Retina (tissue), 1 donor: ENCODE data around the gene EFHD2.
A peak's percentile ranks its signal among the peaks of the same experiment; 100 is the strongest.
"Not testable (repeated sequence)": the region's sequence is repeated elsewhere in the genome, so short reads cannot be mapped to it uniquely, and the experiment has no call there.

Experiments used
- DNase-seq: peaks from one replicate; pipeline ENCODE4 v3.0.0-alpha.2; 2016

Gene EFHD2

DNA sequence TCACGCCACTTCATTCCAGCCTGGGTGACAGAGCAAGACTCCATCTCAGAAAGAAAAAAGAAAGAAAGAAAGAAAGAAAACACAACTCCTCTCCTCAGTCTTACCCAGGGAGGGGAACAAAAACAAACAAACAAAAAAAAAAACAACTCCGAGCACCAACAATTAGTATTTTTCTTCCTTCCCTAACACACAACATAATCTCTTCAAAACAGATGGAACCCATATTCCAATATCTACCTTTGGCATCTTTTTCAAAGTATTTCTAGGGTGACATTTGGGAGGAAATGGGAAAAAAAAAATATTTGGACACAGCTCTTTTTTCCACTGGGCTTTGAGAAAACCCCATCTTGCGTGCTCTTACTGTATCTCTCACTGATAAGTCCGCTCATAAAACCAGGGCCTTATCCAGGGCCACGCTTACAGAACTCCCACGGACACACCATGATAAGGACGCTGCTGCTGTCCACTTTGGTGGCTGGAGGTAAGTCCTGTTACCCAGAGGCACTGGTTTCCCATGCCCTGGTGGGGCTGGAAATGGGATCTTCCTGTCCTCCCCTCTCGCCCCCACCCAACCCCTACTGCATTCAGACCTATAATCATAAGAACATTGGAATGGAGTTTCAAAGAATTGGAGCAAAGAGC is 46.7 kb downstream of the EFHD2 start, which contains the start of gene CELA2A:
CELA2A (plus strand) TSS at position 420 of the 642 bp plus-strand sequence; CDS start at position 442, 22 bp downstream.
- no peak for DNase-seq

DNA sequence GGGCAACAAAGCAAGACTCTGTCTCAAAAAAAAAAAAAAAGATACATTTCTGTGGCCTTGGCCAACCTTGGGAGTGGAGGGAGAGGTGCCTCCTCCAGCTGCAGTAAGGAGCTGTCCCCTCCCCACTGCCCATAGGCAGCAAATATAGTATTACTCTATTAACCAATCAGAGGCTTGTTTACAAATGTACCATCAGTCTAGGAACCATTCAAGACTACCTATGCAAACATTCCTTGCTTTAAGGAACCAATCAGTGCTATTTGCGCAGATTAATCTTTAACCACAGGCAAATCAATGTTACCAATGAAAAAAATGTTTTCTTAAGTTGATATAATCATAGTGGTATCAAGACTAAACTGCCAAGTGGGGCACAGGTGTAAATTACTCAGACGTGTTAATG is 47.9 kb downstream of the EFHD2 start:
- DNase-seq = no peak

DNA sequence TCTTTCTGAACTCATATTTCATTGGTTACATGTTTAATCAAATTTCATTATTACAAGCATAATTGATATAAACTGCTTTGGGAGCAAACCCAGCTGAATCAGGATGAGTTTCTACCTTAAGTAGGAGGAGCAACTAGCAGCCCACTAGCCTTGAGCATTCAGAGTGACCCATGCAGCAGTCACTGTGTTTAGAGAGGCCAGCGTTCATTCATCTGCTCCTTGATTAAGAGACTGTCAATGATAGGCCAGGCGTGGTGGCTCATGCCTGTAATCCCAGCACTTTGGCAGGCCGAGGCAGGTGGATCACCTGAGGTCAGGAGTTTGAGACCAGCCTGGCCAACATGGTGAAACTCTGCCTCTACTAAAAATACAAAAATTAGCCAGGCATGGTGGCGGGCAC is 48.7 kb downstream of the EFHD2 start:
- not testable (repeated sequence) for DNase-seq

DNA sequence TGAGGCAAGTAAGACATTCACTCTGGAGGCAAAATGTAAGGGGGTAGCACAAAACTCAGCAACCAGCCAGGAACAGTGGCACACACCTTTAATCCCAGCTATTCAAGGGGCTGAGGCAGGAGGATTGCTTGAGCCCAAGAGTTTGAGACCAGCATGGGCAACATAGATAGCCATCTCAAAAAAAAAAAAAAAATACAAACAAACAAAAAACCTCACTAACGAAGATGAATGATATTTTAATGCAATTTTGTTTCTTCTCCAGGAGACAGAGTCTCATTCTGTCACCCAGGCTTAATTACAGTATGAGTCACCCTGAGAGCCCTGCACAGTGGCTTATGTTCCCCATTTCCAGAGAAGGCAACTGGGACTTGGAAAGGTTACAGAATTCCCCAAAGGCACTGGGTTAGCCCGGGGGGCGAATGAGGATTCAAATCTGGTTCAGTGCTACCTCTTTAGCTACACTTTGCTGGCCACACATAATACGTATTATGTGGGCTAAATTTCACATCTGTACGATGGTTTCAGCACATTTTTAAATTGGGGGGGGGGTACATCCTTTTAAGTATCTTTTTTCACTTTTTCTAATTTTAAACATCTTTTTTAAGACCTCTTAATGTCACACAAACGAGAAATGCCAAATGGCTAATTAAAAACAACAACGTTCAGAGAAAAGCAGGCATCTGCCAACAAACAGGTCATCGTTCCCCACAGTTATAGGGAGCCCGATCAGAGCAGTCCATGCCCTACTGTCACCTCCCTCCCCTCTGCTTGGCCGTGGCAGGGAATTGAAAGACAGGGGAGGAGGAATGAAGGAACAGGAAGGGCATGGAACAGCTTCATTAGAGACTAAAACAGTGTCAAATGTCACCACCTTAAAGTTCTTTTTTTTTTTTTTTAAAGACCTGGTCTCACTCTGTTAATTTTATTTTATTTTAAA is 50.4 kb downstream of the EFHD2 start:
- DNase-seq = no peak

DNA sequence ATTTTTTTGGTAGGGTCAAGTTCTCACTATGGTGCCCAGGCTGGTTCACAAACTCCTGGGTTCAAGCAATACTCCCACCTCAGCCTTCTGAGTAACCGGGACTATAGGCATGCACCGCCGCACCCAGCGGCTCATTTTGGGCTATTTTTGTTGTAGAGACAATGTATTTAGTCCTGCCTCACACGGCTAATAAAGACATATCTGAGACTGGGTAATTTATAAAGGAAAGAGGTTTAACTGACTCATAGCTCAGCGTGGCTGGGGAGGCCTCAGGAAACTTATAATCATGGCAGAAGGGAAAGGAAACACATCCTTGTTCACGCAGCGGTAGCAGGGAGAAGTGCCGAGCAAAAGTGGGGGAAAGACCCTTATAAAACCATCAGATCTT is 51.0 kb downstream of the EFHD2 start:
- no peak for DNase-seq

DNA sequence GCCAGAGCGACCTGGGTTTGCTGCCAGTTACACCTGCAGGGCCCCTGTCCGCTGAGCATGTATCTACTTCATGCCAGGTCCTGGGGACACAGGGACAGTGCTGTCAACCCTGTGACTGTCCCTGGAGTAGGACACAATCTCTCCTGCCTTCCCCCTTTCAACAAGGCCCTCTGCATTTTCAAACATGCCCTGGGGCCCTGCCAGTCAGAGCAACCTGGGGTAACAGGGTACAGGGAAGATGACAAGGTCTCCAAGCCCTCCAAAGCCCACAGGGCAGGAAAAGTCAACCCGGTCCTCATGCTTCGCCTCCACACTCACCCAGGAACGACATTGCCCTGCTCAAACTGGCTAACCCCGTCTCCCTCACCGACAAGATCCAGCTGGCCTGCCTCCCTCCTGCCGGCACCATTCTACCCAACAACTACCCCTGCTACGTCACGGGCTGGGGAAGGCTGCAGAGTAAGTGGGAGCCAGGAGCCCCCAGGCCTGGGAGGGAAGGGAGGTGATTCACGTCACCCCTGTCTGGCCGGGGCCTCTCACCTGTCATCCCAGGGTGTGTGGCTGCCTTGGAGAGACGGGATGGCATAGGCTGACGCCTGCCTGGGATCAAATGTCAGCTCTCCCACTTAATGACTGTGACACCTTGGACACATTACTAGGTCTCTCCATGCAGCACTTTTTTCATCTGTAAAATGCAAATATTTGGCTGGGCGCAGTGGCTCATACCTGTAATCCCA is 53.5 kb downstream of the EFHD2 start:
- not testable (repeated sequence) for DNase-seq

DNA sequence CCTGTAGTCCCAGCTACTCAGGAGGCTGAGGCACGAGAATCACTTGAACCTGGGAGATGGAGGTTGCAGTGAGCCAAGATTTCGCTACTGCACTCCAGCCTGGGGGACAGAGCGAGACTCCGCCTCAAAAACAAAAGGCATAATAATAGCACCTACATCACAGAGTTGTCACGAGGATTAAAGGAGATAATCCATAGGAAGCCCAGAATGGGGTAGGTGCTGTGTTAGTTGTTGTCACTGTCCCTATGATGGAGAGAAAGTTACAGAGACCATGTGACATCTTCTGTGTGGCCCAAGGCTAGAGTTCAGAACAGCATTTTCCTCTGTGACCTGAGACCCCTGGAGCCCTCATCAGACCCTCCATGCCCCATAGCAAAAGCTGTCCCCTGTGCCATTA is 54.2 kb downstream of the EFHD2 start:
- DNase-seq = not testable (repeated sequence)

DNA sequence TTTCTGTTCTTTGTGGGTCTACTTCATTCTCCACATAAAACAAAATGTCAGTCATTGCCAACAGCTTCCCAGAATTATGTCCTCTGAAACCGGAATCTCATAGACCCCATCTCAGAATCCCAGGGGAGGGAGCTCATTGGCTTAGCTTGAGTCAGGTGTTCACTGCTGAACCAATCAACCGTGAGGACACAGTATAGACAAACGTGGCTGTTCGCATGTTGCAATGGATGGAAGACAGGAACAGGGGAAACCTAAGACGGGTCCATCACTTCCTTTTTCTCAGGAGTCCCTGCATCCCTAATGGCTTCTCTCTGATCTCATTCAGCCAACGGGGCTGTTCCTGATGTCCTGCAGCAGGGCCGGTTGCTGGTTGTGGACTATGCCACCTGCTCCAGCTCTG is 56.0 kb downstream of the EFHD2 start:
- DNase-seq = no peak

DNA sequence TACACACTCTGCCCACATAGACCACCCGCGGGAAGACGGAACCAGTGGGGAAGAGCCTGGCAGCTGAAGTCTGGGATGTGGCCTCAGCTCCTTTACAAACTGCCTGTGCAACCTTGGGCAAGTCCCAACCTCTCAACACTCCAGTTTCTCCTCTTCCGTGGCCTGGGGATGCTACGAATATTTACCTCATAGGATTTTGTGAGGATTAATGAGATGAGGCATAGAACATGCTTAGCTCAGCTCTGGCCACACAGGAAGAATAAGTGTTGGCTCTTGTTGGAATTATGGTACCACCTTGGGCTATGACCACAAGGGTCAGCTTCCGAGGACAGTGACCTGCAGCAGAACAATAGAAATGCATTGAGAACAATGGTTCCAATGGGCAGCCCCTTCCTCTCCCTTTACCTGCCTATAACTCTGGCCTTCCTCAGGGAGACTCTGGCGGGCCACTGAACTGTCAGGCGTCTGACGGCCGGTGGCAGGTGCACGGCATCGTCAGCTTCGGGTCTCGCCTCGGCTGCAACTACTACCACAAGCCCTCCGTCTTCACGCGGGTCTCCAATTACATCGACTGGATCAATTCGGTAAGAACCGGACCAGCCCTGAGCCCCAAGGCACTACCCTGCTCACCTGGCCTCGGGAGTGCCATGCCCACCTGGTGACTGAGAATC is 57.4 kb downstream of the EFHD2 start:
- DNase-seq = not testable (repeated sequence)

DNA sequence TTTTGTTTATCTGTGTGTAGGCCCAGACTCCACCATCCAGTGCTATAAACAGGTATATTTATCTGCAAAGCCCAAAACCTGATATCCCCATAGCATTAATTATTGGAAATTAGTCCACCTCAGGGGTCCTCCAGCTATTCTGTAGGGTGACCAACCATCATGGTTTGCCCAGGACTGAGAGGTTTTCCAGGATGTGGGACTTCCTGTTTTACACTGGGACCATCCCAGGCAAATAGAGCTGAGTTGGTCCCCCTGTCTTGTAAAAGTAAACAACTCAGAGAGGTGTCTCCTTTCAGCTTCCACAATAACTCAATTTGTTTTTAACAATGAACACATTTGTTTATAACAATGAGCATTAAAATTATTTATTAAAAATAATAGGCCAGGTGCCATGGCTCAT is 58.5 kb downstream of the EFHD2 start:
- DNase-seq = no peak

DNA sequence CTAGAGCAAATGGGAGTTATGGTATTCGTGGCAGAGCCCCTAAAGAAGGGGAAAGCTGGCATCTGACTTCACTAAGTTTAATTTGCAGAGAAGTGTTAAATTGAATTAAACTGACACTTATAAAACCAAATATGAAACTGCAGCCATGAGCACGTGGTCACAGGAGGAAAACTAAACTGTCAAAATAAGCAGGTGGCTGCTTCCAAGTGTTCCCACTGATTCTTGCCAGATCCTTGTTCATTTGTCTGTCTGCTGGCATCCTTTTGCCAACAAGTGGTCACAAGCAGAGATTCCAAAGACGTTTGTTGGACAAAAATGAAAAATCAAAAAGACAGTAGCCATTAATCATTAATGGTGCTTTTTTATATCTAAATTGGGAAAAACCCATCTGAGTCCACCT is 59.7 kb downstream of the EFHD2 start:
- no peak for DNase-seq

DNA sequence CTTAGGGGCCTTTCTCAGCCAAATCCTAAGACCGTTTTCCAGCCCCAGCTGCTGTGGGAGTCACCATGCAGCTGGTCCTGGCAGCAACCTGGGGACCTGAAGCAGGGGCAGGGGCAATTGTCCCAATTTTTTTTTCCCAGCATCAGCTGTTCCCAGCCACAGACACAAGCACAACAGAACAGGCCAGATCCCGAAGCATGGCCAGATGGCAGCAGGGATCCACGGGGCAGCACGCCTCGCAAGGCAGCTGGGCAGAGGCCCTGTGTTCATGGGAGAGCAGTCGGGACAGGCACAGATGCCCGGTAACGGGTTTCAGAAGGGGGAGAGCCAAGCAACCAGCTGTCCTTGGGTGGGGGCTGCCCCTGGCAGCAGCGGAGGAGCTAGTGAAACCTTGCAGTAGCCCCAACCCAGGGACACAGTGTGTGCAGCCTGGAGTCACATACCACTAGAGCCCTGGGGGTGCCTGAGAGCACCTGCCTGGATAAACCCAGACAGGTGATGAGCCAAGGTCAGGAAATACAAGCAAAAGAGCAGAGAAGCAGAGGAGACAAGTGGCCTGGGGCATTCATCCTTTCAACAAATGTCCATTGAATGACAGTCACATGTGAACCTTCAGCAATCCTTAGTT is 60.2 kb downstream of the EFHD2 start:
- DNase-seq = peak; percentile 46

DNA sequence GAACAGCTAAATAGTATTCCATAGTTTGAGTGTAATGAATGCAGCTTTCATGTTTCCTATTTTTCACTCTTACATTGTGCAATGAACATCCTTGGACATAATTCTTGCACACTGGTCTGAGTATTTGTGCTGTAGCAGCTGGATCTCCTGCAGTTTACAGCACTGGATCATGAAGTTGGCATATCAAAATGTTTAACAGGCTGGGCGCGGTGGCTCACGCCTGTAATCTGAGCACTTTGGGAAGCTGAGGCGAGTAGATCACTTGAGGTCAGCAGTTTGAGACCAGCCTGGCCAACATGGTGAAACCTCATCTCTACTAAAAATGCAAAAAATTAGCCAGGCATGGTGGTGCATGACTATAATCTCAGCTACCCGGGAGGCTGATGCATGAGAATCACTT is 61.4 kb downstream of the EFHD2 start:
- not testable (repeated sequence) for DNase-seq

DNA sequence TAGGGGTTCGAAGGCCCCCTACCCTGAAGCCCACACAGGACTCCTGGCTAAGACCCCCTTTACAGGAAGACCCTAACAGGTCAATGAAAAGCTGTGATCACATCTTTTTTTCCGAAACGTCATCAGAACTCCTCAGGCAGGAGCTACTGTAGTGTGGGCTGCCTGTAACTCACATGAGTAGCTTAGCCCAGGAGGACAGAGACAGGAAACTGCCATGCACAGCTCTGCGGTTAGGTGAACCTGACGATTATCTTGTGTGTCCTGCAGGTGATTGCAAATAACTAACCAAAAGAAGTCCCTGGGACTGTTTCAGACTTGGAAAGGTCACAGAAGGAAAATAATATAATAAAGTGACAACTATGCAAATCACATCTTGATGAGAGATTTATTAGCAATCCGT is 62.0 kb downstream of the EFHD2 start:
- DNase-seq = not testable (repeated sequence)

DNA sequence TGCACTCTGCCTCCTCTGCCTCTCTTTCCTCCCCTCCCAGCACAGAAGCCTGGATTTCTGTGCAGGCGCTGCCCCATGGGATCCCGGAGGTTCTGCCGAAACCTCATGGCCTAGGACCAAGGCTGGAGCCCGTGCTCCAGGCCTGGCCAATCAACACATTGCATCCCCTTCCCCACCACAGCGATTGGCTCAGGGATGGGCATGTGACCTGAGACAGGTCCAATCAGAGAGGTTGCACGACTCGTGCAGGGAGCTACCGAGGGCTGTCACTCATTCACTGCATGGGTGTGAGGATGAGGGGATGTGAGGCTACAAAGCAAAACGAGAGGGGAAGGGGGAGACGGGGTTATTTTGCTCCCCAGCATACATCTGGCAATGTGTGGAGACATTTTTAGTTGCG is 62.9 kb downstream of the EFHD2 start:
- DNase-seq = no peak

DNA sequence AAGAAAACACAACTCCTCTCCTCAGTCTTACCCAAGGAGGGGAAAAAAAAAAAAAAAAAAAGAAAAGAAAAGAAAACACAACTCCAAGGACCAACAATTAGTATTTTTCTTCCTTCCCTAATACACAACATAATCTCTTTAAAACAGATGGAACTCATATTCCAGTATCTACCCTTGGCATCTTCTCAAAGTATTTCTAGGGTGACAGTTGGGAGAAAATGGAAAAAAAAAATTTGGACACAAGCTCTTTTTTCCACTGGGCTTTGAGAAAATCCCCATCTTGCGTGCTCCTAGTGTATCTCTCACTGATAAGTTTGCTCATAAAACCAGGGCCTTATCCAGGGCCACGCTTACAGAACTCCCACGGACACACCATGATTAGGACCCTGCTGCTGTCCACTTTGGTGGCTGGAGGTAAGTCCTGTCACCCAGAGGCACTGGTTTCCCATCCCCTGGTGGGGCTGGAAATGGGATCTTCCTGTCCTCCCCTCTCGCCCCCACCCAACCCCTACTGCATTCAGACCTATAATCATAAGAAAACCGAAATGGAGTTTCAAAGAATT is 66.1 kb downstream of the EFHD2 start, which contains the start of gene CELA2B:
CELA2B (plus strand) TSS at position 353 of the 563 bp plus-strand sequence; CDS start at position 375, 22 bp downstream.
- no peak for DNase-seq

DNA sequence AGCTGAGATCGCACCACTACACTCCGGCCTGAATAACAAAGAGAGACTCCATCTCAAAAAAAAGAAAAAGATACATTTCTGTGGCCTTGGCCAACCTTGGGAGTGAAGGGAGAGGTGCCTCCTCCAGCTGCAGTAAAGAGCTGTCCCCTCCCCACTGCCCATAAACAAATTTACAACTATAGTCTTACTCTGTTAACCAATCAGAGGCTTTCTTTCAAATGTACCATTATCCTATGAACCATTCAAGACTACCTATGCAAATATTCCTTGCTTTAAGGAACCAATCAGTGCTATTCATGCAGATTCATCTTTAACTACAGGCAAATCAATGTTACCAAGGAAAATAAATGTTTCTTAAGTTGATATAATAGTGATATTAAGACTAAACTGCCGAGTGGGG is 67.2 kb downstream of the EFHD2 start:
- DNase-seq = no peak

DNA sequence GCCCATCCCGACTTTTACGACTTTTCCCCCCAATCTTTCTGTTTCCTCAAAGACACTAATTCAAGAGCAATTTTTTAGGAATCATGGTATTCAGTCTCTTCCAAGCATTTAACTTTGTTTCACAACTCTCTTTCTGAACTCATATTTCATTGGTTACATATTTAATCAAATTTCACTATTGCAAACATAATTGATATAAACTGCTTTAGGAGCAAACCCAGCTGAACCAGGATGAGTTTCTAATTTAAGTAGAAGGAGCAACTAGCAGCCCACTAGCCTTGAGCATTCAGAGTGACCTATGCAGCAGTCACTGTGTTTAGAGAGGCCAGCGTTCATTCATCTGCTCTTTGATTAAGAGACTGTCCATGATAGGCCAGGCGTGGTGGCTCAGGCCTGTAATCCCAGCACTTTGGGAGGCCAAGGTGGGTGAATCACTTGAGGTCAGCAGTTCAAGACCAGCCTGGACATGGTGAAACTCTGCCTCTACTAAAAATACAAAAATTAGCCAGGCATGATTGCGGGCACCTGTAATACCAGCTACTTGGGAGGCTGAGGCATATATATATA is 68.0 kb downstream of the EFHD2 start:
- DNase-seq = no peak
